GM06990 (cell line): ENCODE data around the gene SLC4A8.

Source experiments
- DNase-seq: peaks from one replicate; pipeline ENCODE4 v3.0.0-alpha.2; 2011; ENCODE audit not compliant: insufficient read length; ENCODE audit errors: extremely low read depth
- H3K27me3 ChIP-seq: replicated peaks from 2 replicates; pipeline ENCODE4 v1.6.0; 2011; ENCODE audit warnings: low read length; ENCODE audit not compliant: control insufficient read depth, insufficient read depth
- H3K36me3 ChIP-seq: 2 replicates; pipeline ENCODE4 v1.5.1; 2011; ENCODE audit warnings: low read length; ENCODE audit not compliant: control insufficient read depth, insufficient read depth
- H3K4me3 ChIP-seq: replicated peaks from 2 replicates; pipeline ENCODE4 v1.5.1; 2011; ENCODE audit warnings: low read depth, mild to moderate bottlenecking, control low read depth, low read length
- CTCF ChIP-seq: IDR thresholded peaks from 2 replicates; pipeline ENCODE4 v1.5.1; 2011; ENCODE audit warnings: low read length, control low read depth, mild to moderate bottlenecking, inconsistent platforms; ENCODE audit not compliant: insufficient read depth, poor library complexity, severe bottlenecking

SLC4A8 gene

DNA sequence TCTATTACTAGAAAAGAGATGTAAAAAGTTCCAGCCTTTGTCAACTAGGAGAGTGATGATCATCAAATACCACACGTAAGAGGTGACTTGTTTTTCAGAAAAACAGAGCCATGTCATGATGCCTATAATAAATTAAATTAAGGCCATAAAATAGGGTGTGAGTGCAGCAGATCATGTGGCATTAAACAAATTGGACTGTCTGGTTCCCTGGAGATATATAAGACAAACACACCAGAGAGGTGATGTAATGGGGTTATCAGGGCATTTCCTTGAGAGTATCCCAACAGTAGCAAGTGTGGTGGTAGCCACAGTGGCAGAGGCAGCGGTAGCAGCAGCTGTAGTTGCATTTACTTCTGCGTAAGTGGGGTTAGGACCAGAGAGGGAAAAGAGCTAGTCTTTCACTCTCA lies 18.8 kb upstream of the SLC4A8 start:
- no peak for TF ChIP-seq CTCF
- no peaks in the 10 kb centered on the region for H3K36me3 ChIP-seq
- no peak for DNase-seq
- no peaks in the 10 kb centered on the region for H3K27me3 ChIP-seq
- no peak overlapping the region for H3K4me3 ChIP-seq

DNA sequence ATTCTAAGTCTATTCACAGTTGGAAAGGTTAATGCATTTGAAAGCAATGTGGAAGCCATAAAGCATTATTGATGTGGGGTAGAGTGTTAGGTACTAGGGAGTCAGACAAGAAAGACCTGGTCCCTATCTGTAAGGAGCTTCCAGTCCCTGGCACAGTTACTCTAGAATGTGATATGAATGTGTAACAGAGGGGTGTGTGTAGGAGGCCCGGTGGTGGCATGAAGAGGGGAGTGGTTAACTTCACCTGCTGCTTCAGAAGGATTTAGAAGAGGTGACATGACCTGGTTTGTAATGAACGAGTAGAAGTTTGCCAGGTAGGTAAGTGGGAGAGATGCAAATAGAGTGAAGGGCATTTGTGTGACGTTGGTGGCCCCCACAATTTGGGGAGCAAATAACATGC lies 18.3 kb upstream of the SLC4A8 start:
- no peak for TF ChIP-seq CTCF
- Histone ChIP-seq H3K36me3 (no peaks in the 10 kb centered on the region), H3K4me3 (no peak overlapping the region), H3K27me3 (no peaks in the 10 kb centered on the region)
- DNase-seq = no peak

GRCh38 chr12:51406859-51407258 lies 17.8 kb upstream of the SLC4A8 start:
- TF ChIP-seq CTCF = no peak
- Histone ChIP-seq H3K4me3 (no peak overlapping the region), H3K36me3 (no peaks in the 10 kb centered on the region), H3K27me3 (no peaks in the 10 kb centered on the region)
- DNase-seq = no peak

DNA sequence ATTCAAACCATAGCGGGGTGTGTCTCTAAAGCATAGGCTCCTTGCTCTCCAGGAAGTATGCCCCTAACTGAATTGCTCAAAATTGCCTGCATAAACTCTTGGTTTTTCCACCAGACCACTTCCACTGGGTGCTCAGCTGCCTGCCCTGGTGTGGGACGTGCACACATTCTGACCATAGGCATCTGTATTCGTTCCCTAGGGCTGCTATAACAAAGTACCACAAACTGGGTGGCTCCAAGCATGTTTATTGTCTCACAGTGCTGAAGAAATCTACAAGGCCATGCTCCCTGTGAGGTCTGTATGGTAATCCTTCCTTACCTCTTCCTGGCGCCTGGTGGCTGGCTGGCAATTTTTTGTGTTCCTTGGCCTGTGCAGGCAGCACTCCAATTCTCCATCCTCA lies 17.0 kb upstream of the SLC4A8 start:
- no peaks in the 10 kb centered on the region for H3K36me3 ChIP-seq
- no peak for DNase-seq

GRCh38 chr12:51409846-51410245 lies 14.8 kb upstream of the SLC4A8 start:
- H3K27me3 ChIP-seq = no peaks in the 10 kb centered on the region
- H3K4me3 ChIP-seq = no peak overlapping the region
- no peak for TF ChIP-seq CTCF
- DNase-seq = no peak
- H3K36me3 ChIP-seq = no peaks in the 10 kb centered on the region

More for the DNA sequence above, 17.0 kb upstream of the SLC4A8 start:
- no peaks in the 10 kb centered on the region for H3K27me3 ChIP-seq
- H3K4me3 ChIP-seq = no peak overlapping the region
- no peak for TF ChIP-seq CTCF

GRCh38 chr12:51413149-51413548 lies 11.5 kb upstream of the SLC4A8 start:
- no peaks in the 10 kb centered on the region for H3K36me3 ChIP-seq
- DNase-seq = no peak
- no peak for TF ChIP-seq CTCF
- no peak overlapping the region for H3K4me3 ChIP-seq
- no peaks in the 10 kb centered on the region for H3K27me3 ChIP-seq
